Epithelial cell of esophagus (primary cell): ENCODE results near the gene FHOD3.

ENCODE experiments used
- DNase-seq: peaks from one replicate; pipeline ENCODE4 v3.0.0; 2010; ENCODE audit warnings: low read depth
- H3K4me3 ChIP-seq: 2 replicates; pipeline ENCODE4 v1.5.1; 2011; ENCODE audit warnings: mild to moderate bottlenecking, low read length, control low read depth
- TF ChIP-seq, protein P1 (sequence below): IDR thresholded peaks from 2 replicates; pipeline ENCODE4 v1.5.1; 2011; ENCODE audit warnings: low read depth, mild to moderate bottlenecking, low read length, control low read depth, inconsistent platforms; ENCODE audit not compliant: insufficient read depth; ENCODE audit errors: missing control alignments

The FHOD3 gene

DNA sequence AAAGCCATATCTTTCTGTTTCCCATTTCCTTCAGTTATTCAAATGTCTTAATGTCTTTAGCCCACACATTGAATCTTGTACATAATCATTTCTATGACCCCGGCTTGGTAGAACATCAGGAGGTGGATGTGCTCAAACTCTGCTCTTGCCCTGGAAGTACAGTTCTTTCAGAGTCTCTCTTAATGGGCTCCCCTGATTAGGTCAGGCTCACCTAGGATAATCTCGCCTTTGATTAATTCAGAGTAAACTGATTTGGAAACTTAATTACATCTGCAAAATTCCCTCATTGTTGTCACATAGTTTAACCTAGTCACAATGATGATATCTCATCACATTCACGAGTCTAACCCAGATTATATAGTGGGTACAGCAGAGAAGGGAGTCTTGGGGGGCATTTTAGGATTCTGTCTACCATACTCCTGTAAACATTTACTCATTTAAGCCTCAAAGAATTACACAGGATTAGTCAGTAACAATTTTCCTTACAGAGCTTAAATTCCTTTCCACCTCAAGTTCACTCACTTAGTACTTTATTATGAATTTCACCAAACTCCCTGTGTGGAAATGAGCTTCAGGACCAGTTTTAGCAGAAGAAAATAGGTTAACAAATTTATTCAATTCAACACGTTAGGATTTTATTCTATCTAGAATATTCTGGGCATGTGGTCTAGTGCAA lies 135.5 kb downstream of the FHOD3 start:
- TF ChIP-seq, protein P1, sequence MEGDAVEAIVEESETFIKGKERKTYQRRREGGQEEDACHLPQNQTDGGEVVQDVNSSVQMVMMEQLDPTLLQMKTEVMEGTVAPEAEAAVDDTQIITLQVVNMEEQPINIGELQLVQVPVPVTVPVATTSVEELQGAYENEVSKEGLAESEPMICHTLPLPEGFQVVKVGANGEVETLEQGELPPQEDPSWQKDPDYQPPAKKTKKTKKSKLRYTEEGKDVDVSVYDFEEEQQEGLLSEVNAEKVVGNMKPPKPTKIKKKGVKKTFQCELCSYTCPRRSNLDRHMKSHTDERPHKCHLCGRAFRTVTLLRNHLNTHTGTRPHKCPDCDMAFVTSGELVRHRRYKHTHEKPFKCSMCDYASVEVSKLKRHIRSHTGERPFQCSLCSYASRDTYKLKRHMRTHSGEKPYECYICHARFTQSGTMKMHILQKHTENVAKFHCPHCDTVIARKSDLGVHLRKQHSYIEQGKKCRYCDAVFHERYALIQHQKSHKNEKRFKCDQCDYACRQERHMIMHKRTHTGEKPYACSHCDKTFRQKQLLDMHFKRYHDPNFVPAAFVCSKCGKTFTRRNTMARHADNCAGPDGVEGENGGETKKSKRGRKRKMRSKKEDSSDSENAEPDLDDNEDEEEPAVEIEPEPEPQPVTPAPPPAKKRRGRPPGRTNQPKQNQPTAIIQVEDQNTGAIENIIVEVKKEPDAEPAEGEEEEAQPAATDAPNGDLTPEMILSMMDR = no peak
- no peak for DNase-seq
- no peak overlapping the region for H3K4me3 ChIP-seq

DNA sequence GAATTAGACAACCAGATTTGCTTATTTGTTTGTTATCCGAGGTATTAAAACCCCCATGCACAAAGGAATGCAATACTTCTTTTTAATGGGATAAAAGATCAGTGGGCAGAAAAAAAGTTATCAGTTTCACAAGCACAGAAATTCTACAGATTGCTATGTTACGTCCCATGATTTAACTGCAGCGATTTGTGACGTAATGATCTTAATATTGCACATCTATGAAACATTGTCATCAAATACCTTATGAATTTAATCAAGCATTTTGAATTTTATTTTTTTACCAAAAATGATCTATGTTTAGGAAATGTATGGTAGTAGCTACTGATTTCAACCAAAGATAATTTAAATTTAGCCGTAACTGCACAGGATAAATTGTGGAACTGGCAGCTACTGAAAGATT lies 138.9 kb downstream of the FHOD3 start:
- no peak overlapping the region for H3K4me3 ChIP-seq
- no peak for DNase-seq
- TF ChIP-seq, protein P1 = no peak

DNA sequence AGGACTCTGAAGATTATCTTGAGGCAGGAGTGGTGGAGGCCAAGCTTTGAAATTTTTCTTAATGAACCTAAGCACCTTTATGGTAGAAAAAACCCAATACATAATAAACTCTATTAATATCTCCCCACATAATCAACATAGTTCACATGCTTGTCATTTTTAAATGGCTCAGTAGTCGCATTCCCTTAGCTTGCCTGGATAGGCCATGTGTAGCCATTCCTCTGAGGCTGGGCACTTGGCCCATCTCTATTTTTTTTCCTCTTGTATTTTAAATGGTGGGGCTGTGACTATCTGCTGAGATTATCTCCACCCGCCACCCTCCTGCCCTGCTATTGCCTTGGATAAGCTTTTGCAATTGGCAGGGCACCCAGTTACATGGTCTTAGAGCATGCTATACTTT lies 143.1 kb downstream of the FHOD3 start:
- no peak for DNase-seq
- no peak overlapping the region for H3K4me3 ChIP-seq
- TF ChIP-seq, protein P1 = no peak

DNA sequence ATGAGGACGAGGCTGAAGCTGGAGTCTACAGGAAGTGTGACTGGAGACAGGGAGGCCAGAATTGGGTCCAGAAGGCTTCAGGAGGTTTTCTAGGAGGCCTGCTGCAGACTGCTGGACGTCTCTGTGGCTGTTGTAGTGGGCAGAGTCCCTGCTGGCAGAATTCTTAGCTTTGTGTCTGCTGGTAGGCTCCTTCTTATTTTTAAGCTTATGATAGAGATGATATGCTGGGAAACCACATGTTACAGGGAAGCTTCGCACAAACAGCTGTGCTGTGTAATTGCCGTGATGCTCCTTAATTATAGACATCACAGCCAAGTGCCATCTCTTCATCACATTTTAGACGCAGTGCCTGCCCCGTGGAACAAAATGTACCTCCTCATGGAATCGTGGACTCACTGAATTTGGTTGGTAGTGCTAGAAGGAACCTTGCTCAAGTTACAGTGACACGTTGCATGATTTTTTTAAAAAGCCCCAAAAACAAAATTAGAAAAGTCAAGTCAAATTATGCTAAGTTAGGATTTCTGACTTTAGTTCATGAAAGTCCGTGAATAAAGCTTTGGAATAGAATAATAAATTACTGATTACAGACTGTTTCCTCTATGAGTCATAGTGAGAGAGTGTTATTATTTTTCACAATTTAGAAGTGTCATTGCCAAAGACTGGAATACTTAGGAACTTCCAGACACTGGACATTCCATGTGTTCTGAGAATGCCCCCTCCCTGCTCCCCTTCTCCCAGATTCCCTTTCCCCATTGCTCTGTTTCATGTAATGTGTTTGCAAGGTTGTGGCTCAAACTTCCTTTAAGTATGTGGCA lies 144.1 kb downstream of the FHOD3 start:
- DNase-seq = peak; percentile 50
- no peak overlapping the region for H3K4me3 ChIP-seq
- TF ChIP-seq, protein P1 = no peak

DNA sequence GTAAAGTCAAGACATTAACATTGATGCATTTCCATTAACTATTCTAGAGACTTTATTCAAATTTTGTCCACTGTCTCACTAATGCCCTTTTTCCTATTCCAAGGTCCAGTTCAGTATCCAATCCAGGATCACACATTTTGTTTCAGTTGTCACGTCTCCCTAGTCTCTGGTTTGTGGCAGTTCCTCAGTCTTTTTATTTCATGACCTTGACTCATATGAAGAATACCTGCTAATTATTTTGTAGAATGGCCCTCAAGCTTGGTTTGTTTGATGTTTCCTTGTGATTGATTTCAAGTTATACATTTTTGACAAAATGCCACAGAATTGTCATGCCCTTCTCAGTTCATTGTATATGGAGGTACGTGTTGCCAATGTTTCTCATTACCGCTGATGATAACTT lies 145.2 kb downstream of the FHOD3 start:
- DNase-seq = no peak
- H3K4me3 ChIP-seq = no peak overlapping the region
- TF ChIP-seq, protein P1 = no peak

DNA sequence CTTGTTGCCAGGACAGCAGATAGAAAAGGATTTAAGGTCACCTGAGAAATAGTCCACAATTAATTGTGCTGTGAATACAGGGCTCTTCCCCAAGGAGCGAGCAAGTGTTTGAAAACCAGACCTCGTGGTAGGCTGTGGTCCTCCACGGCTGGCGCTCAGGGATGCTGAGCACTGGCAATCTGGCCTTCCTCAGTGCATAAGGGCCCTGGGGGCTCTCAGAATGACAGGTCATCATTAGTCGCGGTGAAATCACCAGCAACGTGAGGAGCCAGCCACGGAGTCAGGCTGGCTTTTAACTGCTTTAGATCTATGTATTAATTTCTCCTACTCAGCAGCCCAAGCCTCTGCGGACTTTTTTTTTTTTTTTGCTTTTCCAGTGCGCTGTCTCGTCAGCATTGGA lies 148.5 kb downstream of the FHOD3 start:
- peak; percentile 74 for DNase-seq
- TF ChIP-seq, protein P1 = no peak
- no peak overlapping the region for H3K4me3 ChIP-seq
